Right lobe of liver (tissue), 6 donors: ENCODE results near the gene CELF2. TPM values are rescaled to one million over a fixed set of nuclear protein-coding genes. Genes with fewer than 3 reads are reported as not detected.

Experiments
- ATAC-seq, 4 donors: fragments of 200-7000 bp; cut with Tn5 transposase; one replicate each; pipeline ENCODE4 v1.9.1; 2020; ENCODE audit warnings: mild to moderate bottlenecking in 4 of 4, moderate library complexity in 4 of 4
- DNase-seq, 3 donors: peaks; one replicate each; pipeline ENCODE4 v3.0.0-alpha.2; 2020
- H3K27ac ChIP-seq, 3 donors: fragments of 200-600 bp; one replicate each; pipeline ENCODE4 v1.8.0; 2022
- H3K27me3 ChIP-seq, 2 donors: fragments of 200-600 bp; one replicate each; pipeline ENCODE4 v1.8.0; 2022
- H3K36me3 ChIP-seq, 4 donors: fragments of 200-600 bp; sonication (generic) in 1 of 4; one replicate each; pipeline versions ENCODE4 v1.5.1 to v1.8.0; 2017 to 2022; ENCODE audit warnings: control low read depth in 1 of 4
- H3K4me1 ChIP-seq, 4 donors: fragments of 200-600 bp; sonication (generic) in 1 of 4; one replicate each; pipeline versions ENCODE4 v1.5.1 to v1.8.0; 2017 to 2022; ENCODE audit warnings: control low read depth in 1 of 4
- H3K4me3 ChIP-seq, 3 donors: fragments of 200-600 bp; one replicate each; pipeline ENCODE4 v1.8.0; 2022
- H3K9me3 ChIP-seq, 4 donors: fragments of 200-600 bp; sonication (generic) in 1 of 4; one replicate each; pipeline versions ENCODE4 v1.5.1 to v1.8.0; 2017 to 2022; ENCODE audit warnings: control low read depth in 1 of 4
- CTCF ChIP-seq, 4 donors: fragments of 200-600 bp in 3 of 4; fragments of 450-650 bp in 1 of 4; IDR thresholded peaks; one replicate each; pipeline versions ENCODE4 v1.5.1 to v1.8.0; 2016 to 2022; ENCODE audit warnings: antibody characterized with exemption in 4 of 4, mild to moderate bottlenecking in 2 of 4
- POLR2A ChIP-seq: fragments of 450-650 bp; IDR thresholded peaks from one replicate; pipeline ENCODE4 v1.6.1; 2017; ENCODE audit warnings: antibody characterized with exemption, mild to moderate bottlenecking
- WGBS: methylation state at CpG from one replicate; pipeline ENCODE4 v1.1.6; 2018; ENCODE audit warnings: low coverage, low lambda C conversion rate; ENCODE audit not compliant: insufficient coverage; ENCODE audit errors: missing lambda C conversion rate; 5-methylcytosine and 5-hydroxymethylcytosine counted together
- intact Hi-C, 2 donors: fragments of 100-400 bp; cut with DNase I; formaldehyde crosslinking; loops; one replicate each; pipeline versions ENCODE4 v1.11.2 to v1.14.1; 2022
- total RNA-seq, 6 experiments: library from RNA; depleted of rRNA in 2 of 6; stranded (reverse); fragments of >200 nt in 2 of 6; fragmentation: NEBNext Ultra II Directional in 3 of 6; extraction: Animal tissue kit (Norgen Biotek cat#: 25700) in 3 of 6; gene quantifications; one replicate each; pipeline versions ENCODE4 v1.1.0 to v1.2.4, GENCODE V29; 2016 to 2023
- donor health status: DM: no; HTN: yes; CAD: no.
- donor health status: DM: no; HTN: no; CAD: no.
- donor health status: DM: no; HTN: no; CAD: no.
- donor health status: DM: no; HTN: yes; CAD: no.
- donor health status: DM: no; HTN: yes; CAD: no.

CELF2 gene
- total RNA-seq, 6 experiments from 2014 or later: 2.4 to 6.2 (median 3.7) TPM

GRCh38 chr10:11245981-11246590 lies 228.4 kb downstream of the CELF2 start:
- no peak for ATAC-seq
- 69% methylated on average over 9 of the region's 9 CpGs for WGBS
- no peaks in the 10 kb centered on the region for H3K9me3 ChIP-seq
- intact Hi-C loops: no loop called here
- DNase-seq: no peak
- H3K4me1 ChIP-seq: no peaks in the 10 kb centered on the region
- no peaks in the 10 kb centered on the region for H3K27me3 ChIP-seq
- H3K4me3 ChIP-seq: no peak overlapping the region
- H3K36me3 ChIP-seq: no peaks in the 10 kb centered on the region
- no peak for TF ChIP-seq CTCF (IDR thresholded peaks at IDR 0.05)
- no peak for TF ChIP-seq POLR2A
- no peak overlapping the region for H3K27ac ChIP-seq

DNA sequence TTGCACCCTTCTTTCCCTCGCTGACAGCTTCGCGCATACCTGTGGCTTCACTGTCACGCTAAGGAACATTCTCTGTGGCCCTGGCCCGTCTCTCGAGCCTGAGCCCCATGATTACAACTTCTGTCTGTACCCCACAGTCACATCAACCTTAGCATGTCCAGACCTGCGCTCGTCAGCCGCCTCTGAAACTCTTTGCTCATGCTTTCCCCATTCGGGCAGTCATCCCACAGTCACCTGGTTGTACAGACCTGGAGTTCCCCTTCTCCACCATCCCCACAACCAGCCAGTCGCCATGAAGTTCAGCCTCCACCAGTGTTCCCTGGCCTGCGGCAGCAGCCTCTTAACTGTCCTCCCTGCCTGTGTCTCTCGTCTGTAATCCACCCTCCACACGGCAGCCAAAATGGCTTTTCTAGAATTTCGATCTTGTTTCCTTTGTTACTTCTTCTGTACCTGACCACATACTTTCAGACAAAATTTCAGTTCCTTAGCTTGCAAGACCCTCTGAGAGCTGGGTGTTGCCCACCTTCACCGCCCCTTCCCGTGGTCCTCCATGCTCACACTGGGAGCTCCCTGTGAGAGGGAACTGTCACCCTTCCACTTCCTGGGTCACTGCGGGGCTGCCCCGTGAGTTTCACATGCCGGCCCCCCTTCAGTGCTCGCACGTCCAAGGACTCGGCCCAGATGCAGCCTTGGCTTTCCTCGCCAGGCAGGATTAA lies 229.2 kb downstream of the CELF2 start:
- 70% methylated on average over 16 of the region's 24 CpGs for WGBS
- H3K4me3 ChIP-seq: no peak overlapping the region
- TF ChIP-seq POLR2A (no peak), CTCF (IDR thresholded peaks at IDR 0.05) (no peak)
- no peak for ATAC-seq
- intact Hi-C loops: no loop called here
- H3K36me3 ChIP-seq: no peaks in the 10 kb centered on the region
- H3K9me3 ChIP-seq: no peaks in the 10 kb centered on the region
- no peaks in the 10 kb centered on the region for H3K27me3 ChIP-seq
- no peaks in the 10 kb centered on the region for H3K4me1 ChIP-seq
- no peak for DNase-seq
- H3K27ac ChIP-seq: no peak overlapping the region

GRCh38 chr10:11249152-11249807 lies 231.6 kb downstream of the CELF2 start:
- no peak overlapping the region for H3K4me3 ChIP-seq
- H3K4me1 ChIP-seq: no peaks in the 10 kb centered on the region
- intact Hi-C loops: no loop called here
- H3K27ac ChIP-seq: no peak overlapping the region
- 36% methylated on average over 7 of the region's 10 CpGs for WGBS
- no peaks in the 10 kb centered on the region for H3K36me3 ChIP-seq
- ATAC-seq (no peak), DNase-seq (no peak)
- H3K27me3 ChIP-seq: no peaks in the 10 kb centered on the region
- TF ChIP-seq CTCF (IDR thresholded peaks at IDR 0.05) (no peak), POLR2A (no peak)
- H3K9me3 ChIP-seq: no peaks in the 10 kb centered on the region

- 30% methylated on average over 2 of the region's 2 CpGs for WGBS
- no peaks in the 10 kb centered on the region for H3K4me1 ChIP-seq
- H3K36me3 ChIP-seq: no peaks in the 10 kb centered on the region
- no peaks in the 10 kb centered on the region for H3K27me3 ChIP-seq
- ATAC-seq (no peak), DNase-seq (no peak)
- no peak for TF ChIP-seq POLR2A
- no peak for TF ChIP-seq CTCF (IDR thresholded peaks at IDR 0.05)
- no peak overlapping the region for H3K4me3 ChIP-seq
- intact Hi-C loops: no loop called here
- H3K9me3 ChIP-seq: no peaks in the 10 kb centered on the region
- H3K27ac ChIP-seq: no peak overlapping the region
These were observed 232.1 kb downstream of the CELF2 start for GRCh38 chr10:11249808-11250195.
